ENCODE measurements around the gene PDGFD.

Gene PDGFD

DNA sequence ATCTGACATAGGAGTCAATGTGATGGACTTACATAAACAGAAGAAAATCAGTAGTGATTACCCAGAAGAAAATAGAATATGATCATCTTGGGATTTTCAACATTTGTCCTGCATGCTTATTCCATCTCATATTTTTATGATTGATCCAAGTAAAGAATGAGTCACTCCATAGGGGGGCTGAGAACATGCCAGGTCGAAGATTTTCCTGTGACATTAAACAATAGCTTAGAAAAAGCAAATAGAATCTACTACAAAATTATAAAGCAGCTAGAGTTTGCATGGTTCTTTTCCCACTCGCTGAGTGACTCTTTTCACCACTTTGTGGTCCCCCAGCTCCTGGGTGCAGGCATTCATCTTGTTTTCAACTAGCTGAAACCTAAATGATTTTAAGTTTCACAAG, 71.2 kb downstream of the PDGFD start:
- no peak for DNase-seq

DNA sequence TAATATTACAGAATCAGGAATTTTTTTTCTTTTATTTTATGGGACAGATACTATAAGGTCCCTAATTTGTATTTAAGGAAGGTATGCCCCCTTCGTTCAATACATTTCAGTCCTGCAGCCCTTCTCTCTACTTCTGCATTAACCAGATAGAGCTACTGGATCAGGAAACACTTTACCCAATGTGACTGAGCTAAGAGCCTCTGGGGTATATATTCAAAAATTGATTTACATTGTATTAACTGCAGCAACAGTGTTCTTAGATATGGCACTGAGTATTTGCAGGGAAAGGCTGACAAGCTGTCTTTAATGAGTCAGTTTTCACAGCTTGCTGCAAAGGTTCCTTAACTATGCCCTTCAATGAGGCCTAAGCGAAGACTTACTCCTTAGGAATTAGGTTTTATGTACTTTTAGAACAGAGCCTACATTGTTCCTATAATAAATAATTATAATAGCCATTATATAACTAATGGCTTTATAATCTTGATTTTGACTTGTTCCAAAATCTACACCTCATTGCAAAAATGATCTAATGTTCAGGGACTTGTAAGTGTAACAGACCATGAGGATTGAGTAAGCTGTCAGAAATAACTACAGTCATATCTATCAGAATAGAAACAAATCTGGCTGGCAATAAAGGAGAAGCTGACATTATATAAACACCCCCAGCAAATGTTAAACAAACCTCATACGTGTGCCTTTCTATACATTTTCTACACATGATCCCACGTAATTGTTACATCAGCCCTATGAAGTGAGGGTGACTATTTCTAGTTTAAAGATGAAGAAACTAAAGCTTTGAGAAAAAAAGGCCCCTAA, 72.5 kb downstream of the PDGFD start:
- DNase-seq: no peak

DNA sequence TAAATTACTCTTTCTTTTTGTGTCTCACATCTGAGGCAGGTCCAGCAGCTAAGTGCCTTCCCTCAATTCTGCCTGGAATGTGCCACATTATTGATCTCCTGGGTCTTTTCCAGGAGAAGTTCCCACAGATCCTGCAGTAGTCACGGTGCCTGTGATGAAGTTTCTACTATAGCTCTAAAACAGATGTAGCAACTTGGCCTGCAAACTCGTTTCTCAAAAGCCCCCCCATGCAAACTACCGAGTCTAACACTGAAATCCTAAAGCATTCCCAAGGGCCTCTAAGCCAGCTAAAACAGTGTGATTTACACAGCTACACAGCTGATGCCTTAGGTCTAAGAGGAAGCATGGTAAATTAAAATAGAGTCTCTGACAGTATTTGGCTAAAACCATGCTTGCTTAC, 73.2 kb downstream of the PDGFD start:
- DNase-seq: no peak

DNA sequence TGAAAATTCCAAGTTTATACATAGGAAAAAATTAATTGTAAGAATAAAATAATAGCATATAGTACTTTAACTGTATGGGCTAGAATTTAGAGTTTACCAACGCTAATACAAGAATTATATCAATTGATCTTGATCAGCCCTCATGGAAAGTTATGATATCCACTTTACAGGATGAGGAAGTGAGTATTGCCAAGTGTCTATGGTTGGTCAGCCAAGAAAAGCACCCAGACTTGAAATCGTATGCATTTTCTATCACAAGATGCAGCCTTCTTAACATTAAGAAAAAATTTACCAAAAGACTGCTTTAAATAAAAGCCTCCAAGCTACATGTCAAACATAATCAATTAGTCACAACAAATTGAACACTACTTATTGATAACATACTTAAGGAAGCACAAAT, 74.5 kb downstream of the PDGFD start:
- DNase-seq: no peak

DNA sequence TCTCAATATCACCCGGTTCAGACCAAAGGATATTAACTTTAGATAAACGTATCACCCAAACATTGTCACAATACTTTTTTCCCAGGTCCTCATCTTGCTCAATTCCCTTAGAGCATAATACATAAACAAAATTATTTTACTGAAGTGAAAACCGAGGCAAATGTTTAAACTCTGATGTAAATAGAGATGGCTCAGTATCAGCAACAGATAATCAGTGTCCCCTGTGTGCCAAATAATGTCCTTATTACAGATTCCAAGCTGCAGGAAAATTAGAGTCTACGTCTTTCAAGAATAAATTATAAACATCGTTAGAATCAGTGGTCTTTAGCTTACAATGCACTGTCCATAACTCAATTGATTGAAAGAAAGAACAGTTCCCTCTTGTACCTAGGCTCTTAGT, 77.3 kb downstream of the PDGFD start:
- DNase-seq: no peak

DNA sequence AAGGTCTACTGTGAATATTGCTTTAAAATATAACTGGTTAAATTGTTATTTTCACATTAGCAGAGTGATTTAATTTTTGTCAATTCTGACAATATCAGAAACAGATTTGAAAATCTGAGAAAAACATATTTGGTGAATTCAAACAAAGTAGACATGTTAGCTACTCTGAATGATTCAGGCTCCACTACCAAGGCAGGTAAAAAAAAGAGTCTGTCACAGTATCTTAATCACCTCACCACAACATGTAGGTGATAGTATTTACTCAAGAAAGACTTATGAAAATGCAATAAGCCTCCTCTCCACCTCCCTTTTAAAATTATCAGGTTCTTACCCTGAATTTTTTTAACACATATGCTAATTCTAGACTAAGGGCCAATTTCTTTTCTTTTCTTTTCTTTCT, 85.0 kb downstream of the PDGFD start:
- no peak for DNase-seq

DNA sequence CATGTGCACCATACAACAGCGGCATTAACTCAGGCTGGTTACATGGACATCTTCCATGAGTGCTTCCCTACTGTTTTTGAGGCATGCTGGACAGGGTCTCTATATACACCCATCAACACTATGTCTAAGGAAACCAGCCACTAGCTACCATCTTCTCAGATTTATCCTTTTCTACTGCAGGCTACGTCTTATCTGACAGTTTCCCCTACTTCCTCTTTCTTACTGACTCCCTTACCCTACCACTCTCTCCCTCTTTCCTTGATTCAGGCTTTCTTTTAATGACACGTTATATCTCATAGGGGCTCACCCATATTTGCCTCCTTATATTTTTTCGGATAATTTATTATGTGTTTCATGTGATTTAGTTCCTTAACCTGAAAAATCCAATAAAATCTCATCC, 85.7 kb downstream of the PDGFD start:
- no peak for DNase-seq

DNA sequence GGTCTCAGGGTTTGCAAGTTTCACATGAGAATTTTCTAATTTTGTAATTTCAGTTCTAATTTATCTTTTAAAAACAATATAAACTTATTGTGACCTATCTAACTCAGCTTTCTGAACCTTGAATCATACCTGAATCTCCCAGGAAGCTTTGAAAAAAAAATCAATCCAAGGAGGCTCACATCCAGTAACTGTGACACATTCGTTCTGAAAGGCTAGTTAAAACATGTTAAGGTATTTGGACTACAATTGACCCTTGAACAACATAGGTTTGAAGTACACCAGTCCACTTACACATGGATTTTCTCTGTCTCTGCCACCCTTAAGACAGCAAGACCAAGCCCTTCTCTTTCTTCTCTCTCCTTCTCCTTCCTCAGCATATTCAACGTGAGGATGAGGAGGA, 87.5 kb downstream of the PDGFD start:
- DNase-seq: no peak

DNA sequence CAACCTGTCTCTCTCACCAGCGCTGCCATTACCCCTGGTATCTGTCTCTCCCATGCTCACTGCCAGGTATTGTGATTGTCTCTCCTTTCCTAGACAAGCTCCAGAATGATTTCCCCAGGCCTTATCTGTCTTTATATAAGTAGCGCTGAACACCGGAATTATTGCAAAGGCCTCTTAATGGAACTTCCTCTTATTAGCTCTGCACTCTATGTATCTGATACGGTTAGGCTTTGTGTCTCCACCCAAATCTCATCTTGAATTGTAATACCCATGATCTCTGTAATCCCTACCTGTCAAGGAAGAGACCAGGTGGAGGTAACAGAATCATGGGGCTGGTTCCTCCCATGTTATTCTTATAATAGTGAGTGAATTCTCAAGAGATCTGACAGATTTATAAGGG, 88.2 kb downstream of the PDGFD start:
- no peak for DNase-seq

DNA sequence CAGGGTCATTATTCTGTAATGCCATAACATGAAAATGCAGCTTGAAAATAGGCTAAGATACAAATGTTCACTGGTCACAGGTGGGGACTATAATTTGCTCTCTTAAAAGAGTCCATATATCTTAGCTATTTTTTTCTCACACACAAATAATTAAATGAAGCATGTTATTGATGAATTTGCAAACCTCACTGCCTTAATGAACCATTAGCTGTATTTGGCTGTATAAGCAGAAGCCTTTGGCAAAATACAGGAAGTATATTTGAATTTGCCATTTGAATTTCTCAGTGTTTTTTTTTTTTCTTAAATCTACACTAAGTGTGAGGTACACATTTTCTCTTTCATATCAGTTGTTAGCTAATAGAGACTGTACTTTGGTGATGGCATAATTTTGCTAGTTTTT, 88.9 kb downstream of the PDGFD start:
- DNase-seq: no peak

DNA sequence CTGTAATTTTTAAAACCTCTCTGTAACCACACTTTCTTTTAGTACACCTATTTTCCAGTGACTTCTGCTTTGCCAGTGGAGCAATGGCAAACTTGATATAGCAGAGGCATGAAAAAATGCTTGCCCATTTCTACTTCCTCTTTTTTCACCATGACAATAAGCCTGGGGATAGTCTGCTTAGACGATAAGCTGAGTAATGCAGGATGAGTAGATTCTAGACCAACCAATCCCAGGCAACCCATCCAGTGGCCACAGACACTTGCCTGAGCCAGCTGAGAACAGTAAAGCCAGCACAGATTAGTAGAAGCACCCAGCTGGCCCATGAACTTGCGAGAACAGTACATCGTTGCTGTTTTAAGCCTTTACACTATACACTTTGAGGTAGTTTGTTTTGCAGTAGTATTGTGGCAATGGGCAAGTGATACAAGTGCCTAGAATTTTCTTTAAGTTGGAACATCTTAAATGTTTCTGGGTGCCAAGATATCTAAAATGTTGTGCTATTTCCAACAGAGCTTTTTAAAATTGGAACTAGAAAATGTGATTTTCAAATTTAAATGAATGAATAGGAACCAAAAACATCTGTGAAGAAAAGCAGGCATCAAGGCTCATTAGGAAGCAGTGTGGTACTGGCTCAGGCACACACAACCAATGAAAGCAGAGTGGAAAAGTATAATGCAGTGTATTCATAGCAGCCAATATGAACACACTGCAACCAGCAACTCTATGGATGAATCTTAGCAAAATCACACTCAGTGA, 89.8 kb downstream of the PDGFD start:
- no peak for DNase-seq

DNA sequence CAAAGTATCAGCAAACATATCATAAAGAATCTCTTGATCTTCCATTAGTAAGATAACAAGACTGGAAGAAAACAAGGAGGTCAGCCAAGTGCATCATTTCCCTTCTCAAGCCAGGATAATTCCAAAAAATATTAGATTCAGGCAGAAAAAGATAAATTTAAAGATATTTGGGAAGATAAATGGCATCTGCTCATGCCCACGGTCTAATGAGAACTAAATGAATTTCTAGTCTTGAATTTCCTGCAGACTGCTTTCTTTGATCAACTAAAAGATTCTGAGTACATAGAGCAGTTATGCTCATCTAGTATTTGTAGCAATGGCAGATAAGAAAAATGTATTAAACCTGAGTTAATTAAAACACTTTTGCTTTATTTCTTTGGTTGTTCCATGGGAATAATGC, 96.4 kb downstream of the PDGFD start:
- no peak for DNase-seq

DNA sequence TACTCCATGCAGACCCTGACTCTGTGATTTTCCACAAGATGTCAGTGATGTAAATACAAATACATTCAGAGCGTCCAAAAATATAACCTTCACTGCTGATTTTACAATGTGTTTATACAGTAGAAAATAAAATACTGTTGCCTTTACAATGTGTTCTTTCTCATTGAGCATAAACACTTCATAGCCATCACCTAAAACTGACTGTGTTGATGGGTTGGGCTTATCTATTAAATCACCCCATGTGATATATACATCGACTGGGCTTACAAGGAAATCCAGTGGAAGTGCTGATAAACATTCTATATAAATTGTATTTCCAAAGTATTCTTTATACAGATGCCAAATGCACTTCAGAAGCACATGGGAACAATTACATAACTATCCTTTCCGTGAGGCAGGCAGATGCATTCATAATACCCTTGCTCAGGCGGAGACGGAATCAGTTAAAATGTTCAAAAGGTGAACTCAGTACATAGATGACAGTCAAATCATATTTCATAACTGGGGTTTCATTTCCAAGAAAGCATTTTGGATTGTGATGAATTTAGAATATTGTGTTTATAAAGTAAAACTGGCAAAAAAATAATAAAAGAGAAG, 99.8 kb downstream of the PDGFD start:
- no peak for DNase-seq

DNA sequence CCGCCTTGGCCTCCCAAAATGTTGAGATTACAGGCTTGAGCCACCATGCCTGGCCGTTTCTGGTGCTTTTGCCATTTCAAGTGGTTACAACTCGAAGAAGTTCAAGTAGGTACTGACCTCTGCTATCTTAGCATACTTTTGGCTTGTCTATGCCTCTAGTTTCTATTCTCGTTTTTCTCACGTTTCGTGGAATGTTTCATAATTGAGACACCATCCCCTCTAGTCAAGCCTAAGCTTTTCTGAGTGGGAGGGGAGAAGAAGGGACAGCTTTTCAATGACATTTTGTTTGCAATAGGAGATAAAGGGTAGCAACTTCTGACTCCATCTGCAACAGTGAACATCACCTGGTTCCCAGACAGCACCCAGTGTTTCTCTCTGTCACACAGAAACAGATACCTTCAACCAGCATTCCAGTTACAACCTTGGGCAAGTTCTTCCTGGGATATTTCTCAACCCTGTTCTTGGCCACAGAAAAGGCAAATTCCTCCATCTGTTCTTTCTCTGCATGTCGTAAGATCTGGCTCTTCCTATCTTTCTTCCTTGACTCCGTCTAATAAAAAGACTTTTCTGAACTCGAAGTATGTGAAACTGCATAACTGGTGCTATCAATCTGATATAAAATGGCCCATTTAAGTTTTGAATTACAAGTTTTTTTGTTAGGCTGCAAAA, 102.0 kb downstream of the PDGFD start:
- no peak for DNase-seq

DNA sequence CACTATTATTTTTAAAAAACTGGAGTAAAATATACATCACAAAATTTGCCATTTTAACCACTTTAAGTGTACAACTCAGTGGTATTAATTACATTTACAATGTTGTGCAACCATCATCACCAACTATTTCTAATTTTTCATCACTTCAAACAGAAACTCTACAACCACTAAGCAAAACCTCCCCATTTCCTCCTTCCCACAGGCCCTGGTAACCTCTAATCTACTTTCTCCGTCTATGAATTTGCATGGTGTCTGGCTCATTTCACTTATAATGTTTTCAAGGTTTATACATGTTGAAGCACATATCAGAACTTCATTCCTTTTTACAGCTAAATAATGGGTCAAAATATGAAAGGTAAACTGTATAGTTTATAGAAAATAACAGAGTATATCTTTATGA, 103.1 kb downstream of the PDGFD start:
- no peak for DNase-seq

DNA sequence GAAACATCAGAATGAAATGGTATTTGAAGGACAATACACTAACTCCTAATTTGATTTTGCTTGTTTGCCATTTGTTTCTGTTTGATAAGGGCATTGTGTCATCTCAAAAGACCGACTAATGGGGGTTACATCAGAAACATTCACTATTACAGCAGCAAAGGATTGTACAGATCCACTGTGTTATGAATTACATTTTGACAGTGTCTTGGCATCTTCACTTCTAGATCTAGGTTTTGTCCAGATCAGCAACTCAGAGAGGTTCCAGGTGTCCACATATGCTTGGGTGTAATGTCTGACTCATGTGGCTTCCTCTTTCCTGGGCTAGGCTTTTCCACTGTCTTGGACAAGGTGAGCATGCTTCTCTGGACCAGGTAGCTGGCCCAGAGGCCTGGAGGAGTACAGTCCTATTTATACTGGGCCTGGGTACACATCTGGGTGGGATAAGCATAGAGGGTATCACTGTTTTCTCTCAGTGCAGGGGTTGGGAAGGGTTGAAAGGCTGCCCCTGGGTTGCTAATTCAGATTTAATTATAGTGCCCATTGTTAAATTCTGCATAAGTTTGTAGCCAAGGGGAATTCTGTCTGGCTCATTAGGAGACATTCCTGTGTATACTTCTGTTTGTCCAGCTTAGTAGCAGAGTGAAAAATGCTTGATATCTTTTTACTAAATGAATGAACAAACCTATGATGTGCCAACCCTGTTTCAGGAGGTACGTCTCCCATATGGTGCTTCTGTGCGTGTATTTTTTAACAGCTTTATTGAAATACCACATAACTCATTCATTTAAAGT, 103.7 kb downstream of the PDGFD start:
- no peak for DNase-seq

DNA sequence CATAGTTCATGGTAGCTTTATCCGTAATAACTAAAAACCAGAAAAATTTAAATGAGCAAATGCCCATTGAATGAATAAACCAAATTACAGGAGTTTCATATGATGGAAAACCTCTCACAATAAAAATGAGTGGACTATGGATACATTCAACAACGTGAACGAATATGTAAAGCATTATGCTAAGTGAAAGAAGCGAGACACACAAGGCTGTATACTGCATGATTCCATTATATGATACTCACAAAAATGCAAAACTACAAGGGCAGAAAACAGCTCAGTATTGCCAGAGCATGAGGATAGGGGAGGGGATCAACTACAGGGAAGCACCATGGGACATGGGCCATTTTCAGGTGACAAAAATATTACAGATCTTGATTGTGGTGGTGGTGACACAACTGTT, 105.3 kb downstream of the PDGFD start:
- DNase-seq: no peak

DNA sequence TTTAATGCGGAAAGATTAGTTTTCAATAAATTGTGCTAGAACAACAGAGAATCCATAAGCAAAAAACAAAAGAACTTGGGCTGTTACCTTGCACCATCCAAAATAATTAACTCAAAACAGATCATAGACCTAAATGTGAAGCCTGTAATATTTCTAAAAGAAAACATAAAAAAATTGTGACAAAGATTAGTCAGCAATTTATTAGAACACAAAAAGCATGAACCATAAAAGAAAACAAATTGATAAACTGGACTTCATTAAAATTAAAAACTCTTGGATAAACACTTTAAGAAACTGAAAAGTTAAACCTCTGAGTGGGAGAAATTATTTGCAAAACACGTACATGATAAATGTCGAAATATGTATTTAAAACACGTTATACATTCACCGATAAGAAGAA, 106.0 kb downstream of the PDGFD start:
- DNase-seq: no peak

DNA sequence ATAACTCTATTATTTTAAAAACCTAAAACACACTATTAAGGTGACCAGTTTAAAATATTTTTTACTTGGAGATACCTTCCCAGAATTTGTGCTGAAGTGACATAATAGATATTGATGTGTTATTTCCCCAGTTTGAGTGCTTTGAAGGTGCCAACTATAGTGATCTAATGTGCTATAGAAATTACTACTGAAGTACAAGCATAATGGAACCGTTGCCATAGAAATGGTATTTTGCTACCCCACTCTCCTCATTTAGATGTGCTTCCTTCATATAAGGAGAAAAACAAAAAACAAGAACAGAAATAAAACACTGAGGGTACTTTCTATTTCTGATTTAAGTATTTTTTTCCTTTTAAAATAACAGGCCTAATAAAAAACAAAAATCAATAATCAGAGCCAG, 108.4 kb downstream of the PDGFD start:
- DNase-seq: no peak

DNA sequence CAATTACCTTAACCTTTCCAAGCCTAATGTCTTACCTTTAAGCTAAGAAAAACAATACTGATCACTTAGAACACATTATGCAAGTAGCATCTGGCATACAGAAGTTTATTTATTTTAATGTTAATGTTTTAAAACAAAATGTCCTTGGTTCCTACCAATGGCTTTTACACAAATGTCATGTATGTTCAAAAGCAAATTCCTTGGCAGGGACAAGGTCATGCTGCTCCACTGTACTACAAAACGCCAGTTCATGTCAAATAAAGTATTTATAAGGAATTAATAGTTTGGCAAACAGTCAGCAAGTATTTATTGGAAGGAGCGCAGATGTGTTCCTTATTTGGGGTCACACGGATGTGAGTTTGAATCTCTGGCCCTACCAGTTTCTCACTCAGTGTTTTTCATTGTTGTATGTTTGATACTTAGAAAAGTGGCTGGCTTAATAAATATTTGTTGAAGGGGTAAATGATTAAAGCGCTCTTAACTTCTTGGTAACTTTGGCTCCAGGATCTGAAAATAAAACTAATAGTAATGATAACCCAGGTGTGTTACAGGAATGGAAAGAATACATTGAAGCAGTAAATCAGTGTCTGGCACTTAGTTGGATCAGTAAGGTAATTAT, 108.9 kb downstream of the PDGFD start:
- no peak for DNase-seq

DNA sequence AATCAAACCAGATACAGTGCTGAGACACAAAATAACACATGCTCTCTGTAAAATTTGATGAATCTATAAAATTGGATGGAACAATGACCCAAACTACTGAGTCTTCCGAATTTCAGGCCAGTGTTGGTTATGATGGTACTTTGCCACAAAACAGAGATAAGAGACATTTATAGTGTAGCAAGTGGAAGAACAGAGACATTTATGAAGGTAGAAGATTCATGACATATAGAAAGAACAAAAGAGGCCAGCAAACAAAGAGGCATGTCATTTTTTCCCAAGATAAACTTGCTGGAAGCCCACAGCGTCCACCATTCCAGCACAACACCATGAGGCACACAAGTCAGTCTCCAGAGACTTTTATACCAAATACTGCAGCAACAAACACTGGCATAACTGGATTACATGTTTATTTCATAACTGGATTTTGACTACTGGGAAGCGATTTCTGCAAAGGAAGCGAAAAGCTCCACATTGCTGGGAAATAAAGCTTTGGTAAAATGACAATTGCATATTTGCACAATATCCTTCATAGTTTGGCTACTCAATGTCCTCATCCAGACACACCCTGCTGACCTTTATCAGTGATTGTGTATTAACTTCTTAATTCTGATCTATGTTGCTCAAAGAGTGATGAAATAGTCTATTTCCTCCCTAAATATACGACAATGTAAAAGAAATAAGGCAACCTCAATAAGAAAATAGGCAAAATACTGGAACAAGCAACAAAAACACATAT, 110.0 kb downstream of the PDGFD start:
- no peak for DNase-seq

DNA sequence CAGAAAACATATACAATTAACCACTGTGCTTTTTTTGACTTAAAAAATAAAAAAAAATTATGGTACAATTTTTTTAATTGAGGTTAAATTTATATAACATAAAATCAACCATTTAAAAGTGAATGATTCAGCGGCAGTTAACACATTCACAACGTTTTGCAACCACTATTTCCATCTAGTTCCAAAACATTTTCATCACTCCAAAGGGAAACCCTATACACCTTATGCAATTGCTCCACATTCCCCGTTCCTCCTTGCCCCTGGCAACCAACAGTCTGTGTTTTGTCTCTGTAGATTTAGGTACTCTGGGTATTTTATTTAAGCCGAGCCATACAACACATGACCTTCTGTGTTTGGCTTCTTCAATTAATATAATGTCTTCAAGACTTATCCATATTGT, 112.2 kb downstream of the PDGFD start:
- DNase-seq: no peak

Measured in NCI-H1048 (cell line).